GM23248 (cell line): ENCODE results near the gene ARAP1. TPM values are rescaled to one million over a fixed set of nuclear protein-coding genes. Genes with fewer than 3 reads are reported as not detected.

Experiments
- DNase-seq: peaks from one replicate; pipeline ENCODE4 v3.0.0-alpha.2; 2015
- H2AFZ ChIP-seq: fragments of 200-600 bp; sonication (generic); 2 replicates; pipeline ENCODE4 v1.6.1; 2016; ENCODE audit warnings: antibody characterized with exemption
- H3F3A ChIP-seq: fragments of 200-600 bp; sonication (generic); 2 replicates; pipeline ENCODE4 v1.6.1; 2016; ENCODE audit warnings: mild to moderate bottlenecking, antibody characterized with exemption, mixed run types; ENCODE audit not compliant: insufficient read depth
- H3K27ac ChIP-seq: fragments of 200-600 bp; sonication (generic); 2 replicates; pipeline ENCODE4 v1.5.1; 2016; ENCODE audit warnings: mild to moderate bottlenecking
- H3K27me3 ChIP-seq: fragments of 200-600 bp; sonication (generic); replicated peaks from 2 replicates; pipeline ENCODE4 v1.6.1; 2016; ENCODE audit warnings: mild to moderate bottlenecking; ENCODE audit not compliant: insufficient read depth
- H3K36me3 ChIP-seq: fragments of 200-600 bp; sonication (generic); 2 replicates; pipeline ENCODE4 v1.6.1; 2016; ENCODE audit warnings: low read depth, mild to moderate bottlenecking
- H3K4me1 ChIP-seq: fragments of 200-600 bp; sonication (generic); 2 replicates; pipeline ENCODE4 v1.6.1; 2016; ENCODE audit warnings: mild to moderate bottlenecking; ENCODE audit not compliant: insufficient read depth
- H3K4me2 ChIP-seq: fragments of 200-600 bp; sonication (generic); one replicate; pipeline ENCODE4 v1.6.1; 2016; ENCODE audit warnings: mild to moderate bottlenecking; ENCODE audit not compliant: unreplicated experiment
- H3K4me3 ChIP-seq: fragments of 200-600 bp; sonication (generic); 2 replicates; pipeline ENCODE4 v1.5.1; 2016; ENCODE audit warnings: mild to moderate bottlenecking
- H3K79me2 ChIP-seq: fragments of 200-600 bp; sonication (generic); 2 replicates; pipeline ENCODE4 v1.6.1; 2016; ENCODE audit warnings: mild to moderate bottlenecking; ENCODE audit not compliant: insufficient read depth
- H3K9ac ChIP-seq: fragments of 200-600 bp; sonication (generic); 2 replicates; pipeline ENCODE4 v1.6.1; 2016; ENCODE audit warnings: mild to moderate bottlenecking
- H3K9me2 ChIP-seq: fragments of 200-600 bp; sonication (generic); 2 replicates; pipeline ENCODE4 v1.6.1; 2016; ENCODE audit warnings: mixed run types, mild to moderate bottlenecking, moderate library complexity; ENCODE audit not compliant: insufficient read depth
- H3K9me3 ChIP-seq: fragments of 200-600 bp; sonication (generic); one replicate; pipeline ENCODE4 v1.6.1; 2017; ENCODE audit warnings: low read depth
- H4K20me1 ChIP-seq: fragments of 200-600 bp; sonication (generic); 2 replicates; pipeline ENCODE4 v1.6.0; 2016; ENCODE audit not compliant: insufficient read depth
- EZH2 ChIP-seq: fragments of 200-600 bp; sonication (generic); IDR thresholded peaks from 2 replicates; pipeline ENCODE4 v1.6.1; 2018; ENCODE audit warnings: antibody characterized with exemption, mild to moderate bottlenecking; ENCODE audit not compliant: insufficient read depth, poor library complexity, severe bottlenecking
- EZH2phosphoT487 ChIP-seq: fragments of 200-600 bp; sonication (generic); IDR thresholded peaks from 2 replicates; pipeline ENCODE4 v1.6.1; 2018; ENCODE audit warnings: antibody characterized with exemption, moderate library complexity, mild to moderate bottlenecking, low read depth; ENCODE audit not compliant: insufficient read depth
- WGBS, 2 experiments: methylation state at CpG; one replicate each; pipeline ENCODE4 v1.1.6; 2015 to 2017; ENCODE audit warnings: low lambda C conversion rate in 2 of 2, low coverage in 1 of 2; ENCODE audit errors: missing lambda C conversion rate in 2 of 2; 5-methylcytosine and 5-hydroxymethylcytosine counted together
- in situ Hi-C: fragments of 300-500 bp; cut with MboI; formaldehyde crosslinking; loops from 2 replicates; pipeline ENCODE4 v1.15.0; 2020
- polyA plus RNA-seq: library from polyadenylated mRNA; unstranded; fragments of >200 nt; fragmentation: Nextera tagmentation; extraction: Ambion mirVana; gene quantifications from 2 replicates; pipeline ENCODE4 v1.2.1, GENCODE V29; 2016
- total RNA-seq: library from RNA; depleted of rRNA; stranded (reverse); fragments of >200 nt; shearing (Covaris generic); gene quantifications from 2 replicates; pipeline ENCODE4 v1.2.3, GENCODE V29; 2014

The ARAP1 gene
- total and polyA plus RNA-seq, 2 experiments from 2014 or later, result 41.5 to 73.9 TPM

- Histone ChIP-seq H2AFZ (no peak overlapping the region), H3K4me3 (no peak overlapping the region), H3K27me3 (no peaks in the 10 kb centered on the region), H3K9ac (no peak overlapping the region), H3K4me1 (no peaks in the 10 kb centered on the region), H3K9me3 (no peaks in the 10 kb centered on the region), H3K79me2 (no peaks in the 10 kb centered on the region), H3K36me3 (no peaks in the 10 kb centered on the region), H3K4me2 (no peak overlapping the region), H3F3A (no peaks in the 10 kb centered on the region; the same call in 1 of the 2 replicates), H3K27ac (no peak overlapping the region), H3K9me2 (no peaks in the 10 kb centered on the region), H4K20me1 (no peaks in the 10 kb centered on the region)
- TF ChIP-seq EZH2phosphoT487, result no peak
- no peak for TF ChIP-seq EZH2
- 74 to 79% methylated on average over 8 of the region's 8 CpGs for WGBS, 2 experiments
- DNase-seq, result no peak
- in situ Hi-C loops, result no loop called here
These were observed 7.3 kb upstream of the ARAP1 start for GRCh38 chr11:72759468-72759985.

GRCh38 chr11:72758690-72759389 is 6.6 kb upstream of the ARAP1 start:
- no peak overlapping the region for H3K9ac ChIP-seq
- in situ Hi-C loops, result no loop called here

GRCh38 chr11:72758304-72758689 is 6.1 kb upstream of the ARAP1 start:
- Histone ChIP-seq H3K9ac (no peak overlapping the region), H3K36me3 (no peaks in the 10 kb centered on the region), H3K4me1 (no peaks in the 10 kb centered on the region), H3K4me3 (no peak overlapping the region), H3K79me2 (no peaks in the 10 kb centered on the region), H3K27ac (no peak overlapping the region), H3K27me3 (no peaks in the 10 kb centered on the region), H3K4me2 (no peak overlapping the region), H3F3A (no peaks in the 10 kb centered on the region; the same call in 1 of the 2 replicates), H4K20me1 (no peaks in the 10 kb centered on the region), H3K9me3 (no peaks in the 10 kb centered on the region), H2AFZ (no peak overlapping the region), H3K9me2 (no peaks in the 10 kb centered on the region)
- TF ChIP-seq EZH2, result no peak
- TF ChIP-seq EZH2phosphoT487, result no peak
- DNase-seq, result peak; percentile 30
- in situ Hi-C loops, result no loop called here
- WGBS, 2 experiments, result 85 to 90% methylated on average over 7 of the region's 7 CpGs

More at GRCh38 chr11:72758690-72759389, 6.6 kb upstream of the ARAP1 start:
- Histone ChIP-seq H3K79me2 (no peaks in the 10 kb centered on the region), H3K36me3 (no peaks in the 10 kb centered on the region), H3K27ac (no peak overlapping the region), H3K4me1 (no peaks in the 10 kb centered on the region), H2AFZ (no peak overlapping the region), H3K4me3 (no peak overlapping the region), H3K9me2 (no peaks in the 10 kb centered on the region), H4K20me1 (no peaks in the 10 kb centered on the region), H3F3A (no peaks in the 10 kb centered on the region; the same call in 1 of the 2 replicates), H3K9me3 (no peaks in the 10 kb centered on the region), H3K4me2 (no peak overlapping the region), H3K27me3 (no peaks in the 10 kb centered on the region)
- 75 to 76% methylated on average over 17 of the region's 17 CpGs for WGBS, 2 experiments
- no peak for DNase-seq
- TF ChIP-seq EZH2phosphoT487 (no peak), EZH2 (no peak)

GRCh38 chr11:72755713-72756285 is 3.6 kb upstream of the ARAP1 start:
- DNase-seq, result no peak
- H2AFZ ChIP-seq, result no peak overlapping the region
- TF ChIP-seq EZH2 (no peak), EZH2phosphoT487 (no peak)
- no peak overlapping the region for H3K27ac ChIP-seq
- H3K9me3 ChIP-seq, result no peaks in the 10 kb centered on the region
- peaks cover 4% of the 10 kb centered on the region; the same call in 1 of the 2 replicates for H3F3A ChIP-seq
- no peaks in the 10 kb centered on the region for H4K20me1 ChIP-seq
- 89 to 91% methylated on average over 4 of the region's 4 CpGs for WGBS, 2 experiments
- H3K9me2 ChIP-seq, result no peaks in the 10 kb centered on the region
- no peaks in the 10 kb centered on the region for H3K36me3 ChIP-seq
- H3K4me2 ChIP-seq, result no peak overlapping the region
- in situ Hi-C loops, result no loop called here
- H3K27me3 ChIP-seq, result no peaks in the 10 kb centered on the region
- H3K4me1 ChIP-seq, result peaks cover 14% of the 10 kb centered on the region
- no peak overlapping the region for H3K9ac ChIP-seq
- peaks cover 14% of the 10 kb centered on the region; the same call in 1 of the 2 replicates for H3K79me2 ChIP-seq
- no peak overlapping the region for H3K4me3 ChIP-seq
